NCI-H226 (cell line): ENCODE data around the gene SIGLEC15.
"Not testable (repeated sequence)": the region's sequence is repeated elsewhere in the genome, so short reads cannot be mapped to it uniquely, and the experiment has no call there.

Source experiments
- DNase-seq: peaks from one replicate; pipeline ENCODE4 v3.0.0-alpha.2; 2015

The SIGLEC15 gene

GRCh38 chr18:45825258-45826044, at the start of gene SIGLEC15:
SIGLEC15 (plus strand) TSS chr18:45825675; CDS start chr18:45825729, 54 bp downstream.
- DNase-seq = no peak

GRCh38 chr18:45775743-45776142, 49.7 kb upstream of the SIGLEC15 start:
- no peak for DNase-seq

GRCh38 chr18:45777393-45777792, 48.1 kb upstream of the SIGLEC15 start:
- DNase-seq = peak; percentile 73

GRCh38 chr18:45780568-45780967, 44.9 kb upstream of the SIGLEC15 start:
- no peak for DNase-seq

GRCh38 chr18:45782662-45783061, 42.8 kb upstream of the SIGLEC15 start:
- no peak for DNase-seq

GRCh38 chr18:45783097-45784075, 42.1 kb upstream of the SIGLEC15 start:
- peak; percentile 64 for DNase-seq

GRCh38 chr18:45785134-45785533, 40.3 kb upstream of the SIGLEC15 start:
- DNase-seq = no peak

GRCh38 chr18:45786941-45787340, 38.5 kb upstream of the SIGLEC15 start:
- DNase-seq = no peak

GRCh38 chr18:45787346-45787745, 38.1 kb upstream of the SIGLEC15 start:
- no peak for DNase-seq

- no peak for DNase-seq
These were observed 36.6 kb upstream of the SIGLEC15 start for GRCh38 chr18:45788861-45789260.

GRCh38 chr18:45792506-45793263, 32.8 kb upstream of the SIGLEC15 start:
- no peak for DNase-seq

GRCh38 chr18:45793264-45793965, 32.1 kb upstream of the SIGLEC15 start:
- DNase-seq = peak; percentile 83

GRCh38 chr18:45801416-45802004, 24.0 kb upstream of the SIGLEC15 start:
- no peak for DNase-seq

- DNase-seq = peak; percentile 71
These were observed 22.5 kb upstream of the SIGLEC15 start for GRCh38 chr18:45802814-45803492.

GRCh38 chr18:45805551-45805950, 19.9 kb upstream of the SIGLEC15 start:
- no peak for DNase-seq

GRCh38 chr18:45806226-45806625, 19.2 kb upstream of the SIGLEC15 start:
- peak; percentile 49 for DNase-seq

- DNase-seq = not testable (repeated sequence)
These were observed 18.3 kb upstream of the SIGLEC15 start for GRCh38 chr18:45807144-45807543.

- not testable (repeated sequence) for DNase-seq
These were observed 10.7 kb upstream of the SIGLEC15 start for GRCh38 chr18:45814733-45815132.

GRCh38 chr18:45817543-45817942, 7.9 kb upstream of the SIGLEC15 start:
- DNase-seq = no peak

GRCh38 chr18:45818765-45819164, 6.7 kb upstream of the SIGLEC15 start:
- DNase-seq = not testable (repeated sequence)

- no peak for DNase-seq
These were observed 5.2 kb upstream of the SIGLEC15 start for GRCh38 chr18:45820106-45820745.
